Left colon (tissue), 2 donors: ENCODE results near the gene ALG3. TPM values are rescaled to one million over a fixed set of nuclear protein-coding genes. Genes with fewer than 3 reads are reported as not detected.
A peak's percentile ranks its signal among the peaks of the same experiment; 100 is the strongest.

Source experiments
- ATAC-seq: fragments of 200-7000 bp; cut with Tn5 transposase; one replicate; pipeline ENCODE4 v1.9.1; 2020; ENCODE audit warnings: mild to moderate bottlenecking, moderate library complexity
- DNase-seq, 2 donors: peaks; one replicate each; pipeline ENCODE4 v3.0.0-alpha.2; 2020
- intact Hi-C, 2 donors: fragments of 100-400 bp; cut with DNase I in 1 of 2; cut with micrococcal nuclease in 1 of 2; formaldehyde crosslinking; loops; one replicate each; pipeline versions ENCODE4 v1.11.2 to v1.14.0; 2022; cut with DNase I, micrococcal nuclease
- total RNA-seq, 2 donors: library from RNA; stranded (reverse); fragmentation: NEBNext Ultra II Directional; extraction: Animal tissue kit (Norgen Biotek cat#: 25700); gene quantifications; one replicate each; pipeline ENCODE4 v1.2.1, GENCODE V29; 2021
- donor health status: DM: no; HTN: no; CAD: no.
- donor health status: DM: yes; HTN: yes; CAD: no.

Gene ALG3
- total RNA-seq, 2 donors from 2014 or later, result 25.0 to 40.3 TPM

GRCh38 chr3:184261270-184261853 lies 12.6 kb upstream of the ALG3 start, which contains the start of gene CAMK2N2:
CAMK2N2 (minus strand) TSS chr3:184261553; CDS start chr3:184261285, 268 bp downstream.
- DNase-seq, result peak; percentile 51 to 66
- intact Hi-C loops, result no loop called here
- peak; percentile 85 for ATAC-seq

GRCh38 chr3:184260724-184261269 lies 12.0 kb upstream of the ALG3 start:
- intact Hi-C loops, result no loop called here
- DNase-seq (no peak), ATAC-seq (no peak)

- DNase-seq (peak in 1 of 2 donors; percentile 55), ATAC-seq (peak; percentile 77)
- intact Hi-C loops, result no loop called here
Observed at GRCh38 chr3:184259878-184260723, 11.3 kb upstream of the ALG3 start.

DNA sequence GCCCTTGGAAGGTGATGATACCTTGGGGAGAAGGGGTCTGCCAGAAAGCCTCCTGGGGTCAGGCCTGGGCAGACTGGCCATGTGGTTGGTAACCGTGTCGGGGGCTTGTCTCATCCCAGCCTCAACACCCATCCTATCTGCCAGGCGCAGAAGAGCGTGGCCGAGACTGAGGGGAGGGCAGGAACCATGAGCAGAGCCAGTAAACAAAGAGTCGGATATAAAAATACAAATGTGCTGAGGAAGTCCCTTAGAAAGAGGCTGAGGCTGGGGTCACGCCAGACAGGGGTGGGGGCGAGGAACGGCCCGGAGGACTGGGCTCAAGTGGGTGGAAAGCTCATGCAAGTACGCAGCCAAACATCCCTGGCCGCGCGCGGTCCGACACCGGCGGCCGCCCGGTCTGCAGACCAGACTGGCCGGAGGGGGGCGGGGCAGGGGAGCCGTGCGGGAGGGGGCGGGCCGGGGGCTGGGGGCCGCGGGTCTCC lies 10.7 kb upstream of the ALG3 start:
- intact Hi-C loops, result no loop called here
- DNase-seq (no peak), ATAC-seq (peak; percentile 10)

GRCh38 chr3:184258926-184259325 lies 10.2 kb upstream of the ALG3 start:
- intact Hi-C loops, result no loop called here
- ATAC-seq (no peak), DNase-seq (no peak)

DNA sequence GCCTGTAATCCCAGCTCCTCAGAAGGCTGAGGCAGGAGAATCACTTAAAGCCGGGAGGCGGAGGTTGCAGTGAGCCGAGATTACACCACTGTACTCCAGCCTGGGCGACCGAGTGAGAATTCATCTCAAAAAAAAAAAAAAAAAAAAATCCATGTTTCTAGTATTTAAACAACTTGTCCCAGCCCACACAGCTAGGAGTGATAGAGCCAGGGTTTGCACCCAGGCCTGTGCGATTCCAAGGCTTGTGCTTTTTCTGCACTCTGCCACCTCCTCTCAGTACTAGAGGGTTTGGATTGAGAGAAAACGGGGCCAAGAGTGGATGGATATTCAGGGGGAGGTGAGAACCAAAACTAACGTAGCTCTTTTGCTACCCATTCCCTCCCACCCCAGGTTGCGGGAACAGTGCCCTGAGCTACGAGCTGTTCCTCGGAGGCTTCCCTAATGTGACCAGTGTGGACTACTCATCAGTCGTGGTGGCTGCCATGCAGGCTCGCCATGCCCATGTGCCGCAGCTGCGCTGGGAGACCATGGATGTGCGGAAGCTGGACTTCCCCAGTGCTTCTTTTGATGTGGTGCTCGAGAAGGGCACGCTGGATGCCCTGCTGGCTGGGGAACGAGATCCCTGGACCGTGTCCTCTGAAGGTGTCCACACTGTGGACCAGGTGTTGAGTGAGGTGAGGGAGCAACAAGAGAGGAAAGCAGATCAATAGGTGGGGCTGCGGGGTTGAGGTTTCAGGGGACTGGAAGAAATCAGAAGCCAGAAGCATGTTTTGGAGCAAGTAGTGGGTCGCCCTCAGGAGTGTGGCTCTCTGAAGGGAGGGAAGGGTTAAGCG lies 8.5 kb upstream of the ALG3 start:
- intact Hi-C loops, result no loop called here
- ATAC-seq (no peak), DNase-seq (no peak)

GRCh38 chr3:184255291-184256039 lies 6.7 kb upstream of the ALG3 start:
- intact Hi-C loops, result no loop called here
- no peak for ATAC-seq

GRCh38 chr3:184250167-184250828 lies 1.5 kb upstream of the ALG3 start:
- intact Hi-C loops, result no loop called here
- peak; percentile 86 to 94 for DNase-seq
- ATAC-seq, result peak; percentile 73

More at GRCh38 chr3:184255291-184256039, 6.7 kb upstream of the ALG3 start:
- DNase-seq, result no peak

DNA sequence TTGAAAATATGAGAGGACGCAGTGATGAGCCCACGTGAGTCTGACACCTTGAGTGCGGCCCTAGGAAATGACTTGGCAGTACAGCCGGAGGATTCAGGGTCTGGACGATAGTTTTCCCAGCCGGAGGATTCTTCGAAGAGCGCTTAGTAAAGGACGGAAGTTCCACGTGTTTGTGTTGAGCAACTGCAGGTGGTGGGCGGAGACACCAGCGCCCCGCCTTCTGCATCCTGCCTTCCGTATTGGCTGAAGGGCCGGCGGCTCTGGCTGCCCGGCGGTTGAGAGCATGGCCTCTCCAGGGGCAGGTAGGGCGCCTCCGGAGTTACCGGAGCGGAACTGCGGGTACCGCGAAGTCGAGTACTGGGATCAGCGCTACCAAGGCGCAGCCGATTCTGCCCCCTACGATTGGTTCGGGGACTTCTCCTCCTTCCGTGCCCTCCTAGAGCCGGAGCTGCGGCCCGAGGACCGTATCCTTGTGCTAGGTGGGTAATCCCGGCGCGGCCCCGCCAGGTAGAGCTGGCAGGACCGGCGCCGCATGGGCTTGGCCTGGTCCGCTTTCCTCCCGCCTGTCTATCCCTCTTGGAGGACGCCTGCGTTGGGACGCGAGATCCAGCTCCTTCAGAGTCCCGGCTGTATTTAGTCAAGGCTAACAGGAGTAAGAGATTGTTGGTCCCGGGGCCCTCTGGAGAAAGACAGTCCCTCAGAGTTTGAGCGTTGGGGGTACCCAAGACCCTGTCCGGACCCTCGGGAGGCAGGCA lies 827 bp upstream of the ALG3 start, which contains the start of gene EEF1AKMT4:
TSS of gene EEF1AKMT4 (plus strand) at position 261 of the 755 bp plus-strand sequence. CDS start at position 284, 23 bp downstream.
- intact Hi-C loops, result loop anchor here in 1 of 2 donors (10.0 kb wide), 1 partner anchor 115 kb away; the partner anchor contains the start of gene EIF2B5
- ATAC-seq (peak; percentile 96), DNase-seq (peak; percentile 97)

GRCh38 chr3:184242297-184242685 lies 6.5 kb downstream of the ALG3 start:
- no peak for DNase-seq
- intact Hi-C loops, result loop anchor here in 1 of 2 donors (10.0 kb wide), 1 partner anchor 107 kb away; the partner anchor contains the start of gene EIF2B5
- ATAC-seq, result no peak

DNA sequence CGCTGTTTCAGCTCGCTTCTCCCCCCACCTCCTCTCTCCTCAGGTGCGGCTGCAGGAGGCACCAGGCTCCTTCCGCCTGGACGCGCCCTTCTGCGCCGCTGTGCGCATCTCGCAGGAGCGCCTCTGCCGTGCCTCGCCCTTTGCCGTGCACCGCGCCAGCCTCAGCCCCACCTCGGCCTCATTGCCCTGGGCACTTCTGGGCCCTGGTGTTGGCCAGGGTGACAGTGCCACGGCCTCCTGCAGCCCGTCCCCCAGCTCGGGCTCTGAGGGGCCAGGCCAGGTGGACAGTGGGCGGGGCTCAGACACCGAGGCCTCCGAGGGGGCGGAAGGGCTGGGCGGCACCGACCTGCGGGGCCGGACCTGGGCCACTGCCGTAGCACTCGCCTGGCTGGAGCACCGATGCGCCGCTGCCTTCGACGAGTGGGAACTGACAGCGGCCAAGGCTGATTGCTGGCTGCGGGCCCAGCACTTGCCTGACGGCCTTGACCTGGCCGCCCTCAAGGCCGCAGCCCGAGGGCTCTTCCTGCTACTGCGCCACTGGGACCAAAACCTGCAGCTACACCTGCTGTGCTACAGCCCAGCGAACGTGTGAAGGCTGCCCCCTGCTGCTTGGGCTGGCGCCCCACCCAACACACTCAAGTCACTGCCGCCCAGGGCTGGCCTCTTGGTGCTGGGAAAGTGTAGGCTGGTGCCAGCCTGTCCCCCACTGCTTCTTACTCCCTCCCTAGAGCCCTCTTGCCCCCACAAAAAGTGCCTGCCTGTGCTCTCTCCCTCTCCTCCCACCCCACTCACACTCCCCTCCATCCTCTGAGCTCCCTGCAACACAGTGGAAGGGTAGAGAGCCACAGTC lies 7.1 kb downstream of the ALG3 start:
- intact Hi-C loops, result loop anchor here in 1 of 2 donors (10.0 kb wide), 1 partner anchor 107 kb away; the partner anchor contains the start of gene EIF2B5
- ATAC-seq, result peak; percentile 93
- peak; percentile 68 to 80 for DNase-seq

GRCh38 chr3:184241141-184241446 lies 7.7 kb downstream of the ALG3 start:
- ATAC-seq (no peak), DNase-seq (no peak)
- intact Hi-C loops, result loop anchor here in 1 of 2 donors (10.0 kb wide), 1 partner anchor 106 kb away; the partner anchor contains the start of gene EIF2B5

DNA sequence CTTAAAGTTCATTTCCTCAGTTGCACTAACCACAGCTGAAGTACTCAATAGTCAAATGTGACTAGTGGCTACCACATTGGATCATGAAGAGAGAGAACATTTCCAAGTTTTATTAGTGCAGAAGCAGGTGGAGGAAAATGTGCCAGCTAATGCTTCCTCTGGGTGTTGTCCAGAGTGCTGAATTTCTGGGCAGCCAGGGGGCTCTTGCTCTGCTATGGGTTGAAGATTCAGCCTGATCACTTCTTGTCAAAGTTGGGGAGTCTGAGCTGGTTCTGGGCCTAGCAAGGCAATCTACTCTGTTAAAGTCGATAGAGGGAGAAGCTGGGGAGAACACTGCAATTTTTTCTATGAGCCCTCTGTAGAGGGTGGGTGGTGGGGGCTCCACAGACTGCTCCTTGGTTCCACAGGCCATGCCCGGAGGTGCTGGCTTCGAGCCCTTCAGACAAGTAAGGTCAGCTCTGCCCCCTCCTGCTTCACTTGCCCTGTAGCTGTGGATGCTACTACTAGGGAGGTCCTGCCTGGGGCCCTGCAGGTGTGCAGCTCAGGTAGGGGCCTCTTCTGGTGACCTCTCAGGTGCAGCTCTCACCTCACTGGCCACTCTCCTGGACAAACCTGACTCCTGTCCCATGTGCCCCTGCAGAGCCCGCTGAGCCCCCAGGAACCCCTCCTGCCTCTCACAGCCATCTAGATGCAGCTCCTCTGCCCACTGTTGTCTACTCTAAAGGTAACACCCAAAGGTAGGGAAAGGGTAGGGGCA lies 8.2 kb downstream of the ALG3 start:
- no peak for ATAC-seq
- DNase-seq, result no peak
- intact Hi-C loops, result loop anchor here in 1 of 2 donors (10.0 kb wide), 1 partner anchor 106 kb away; the partner anchor contains the start of gene EIF2B5

GRCh38 chr3:184239708-184240107 lies 9.1 kb downstream of the ALG3 start:
- intact Hi-C loops, result loop anchor here in 1 of 2 donors (10.0 kb wide), 1 partner anchor 105 kb away; the partner anchor contains the start of gene EIF2B5
- DNase-seq (no peak), ATAC-seq (no peak)

- DNase-seq (no peak), ATAC-seq (no peak)
- intact Hi-C loops, result no loop called here
Observed at GRCh38 chr3:184239221-184239620, 9.5 kb downstream of the ALG3 start.
